Cardiac muscle cell (in vitro differentiated cells and primary cell): Measurements from ENCODE around the gene PRRX2. TPM values are rescaled to one million over a fixed set of nuclear protein-coding genes. Genes with fewer than 3 reads are reported as not detected.

ENCODE experiments used
- DNase-seq, 2 donors: peaks; one replicate each; pipeline versions ENCODE4 v3.0.0 to v3.0.0-alpha.2; 2010 to 2017; ENCODE audit warnings: low read depth in 1 of 2, low spot score in 1 of 2
- H3K27ac ChIP-seq: fragments of 200-600 bp; sonication (generic); 2 replicates; pipeline ENCODE4 v1.5.1; 2016
- H3K27me3 ChIP-seq: fragments of 200-600 bp; sonication (generic); 2 replicates; pipeline ENCODE4 v1.6.0; 2016; ENCODE audit warnings: control low read depth
- H3K36me3 ChIP-seq: fragments of 200-600 bp; sonication (generic); 2 replicates; pipeline ENCODE4 v1.5.1; 2016; ENCODE audit warnings: control low read depth
- H3K4me1 ChIP-seq: fragments of 200-600 bp; sonication (generic); 2 replicates; pipeline ENCODE4 v1.8.1; 2017; ENCODE audit warnings: low read depth, mild to moderate bottlenecking, mixed run types
- H3K4me3 ChIP-seq: fragments of 200-600 bp; sonication (generic); 2 replicates; pipeline ENCODE4 v1.5.1; 2016; ENCODE audit warnings: mild to moderate bottlenecking
- H3K9me3 ChIP-seq: fragments of 200-600 bp; sonication (generic); 2 replicates; pipeline ENCODE4 v1.5.1; 2017; ENCODE audit warnings: low read depth, mild to moderate bottlenecking, control low read depth
- polyA plus RNA-seq: library from polyadenylated mRNA; unstranded; fragments of >200 nt; fragmentation: Nextera tagmentation; extraction: Ambion mirVana; gene quantifications from 2 replicates; pipeline ENCODE4 v1.2.1, GENCODE V29; 2016
- total RNA-seq: library from RNA; depleted of rRNA; stranded (reverse); fragments of >200 nt; gene quantifications from 2 replicates; pipeline ENCODE4 v1.2.3, GENCODE V29; 2016
- TF ChIP-seq, protein P1 (sequence below): IDR thresholded peaks from 2 replicates; pipeline ENCODE4 v1.5.1; 2012; ENCODE audit warnings: low read depth, mild to moderate bottlenecking, low read length

PRRX2 gene
- total and polyA plus RNA-seq, 2 experiments from 2014 or later, result 3.0 to 10.2 TPM

DNA sequence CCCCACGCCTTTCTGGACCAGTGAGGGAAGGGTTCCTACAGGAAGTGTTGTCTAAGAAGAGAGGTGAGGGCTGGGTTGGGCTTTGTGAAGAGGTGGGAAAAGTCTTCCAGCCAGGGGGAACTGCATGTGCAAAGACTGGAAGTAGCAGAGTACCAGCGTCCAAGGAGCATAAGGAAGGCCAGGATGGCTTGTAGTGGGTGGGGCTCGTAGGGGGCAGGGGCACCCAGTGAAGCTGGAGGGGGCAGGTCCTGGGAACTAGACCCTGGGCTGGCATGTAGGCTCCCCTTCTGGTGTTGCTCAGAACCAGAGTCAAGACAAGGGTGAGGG, 20.4 kb downstream of the PRRX2 start:
- no peaks in the 10 kb centered on the region for H3K9me3 ChIP-seq
- no peak for DNase-seq
- no peaks in the 10 kb centered on the region for H3K36me3 ChIP-seq
- TF ChIP-seq, protein P1, sequence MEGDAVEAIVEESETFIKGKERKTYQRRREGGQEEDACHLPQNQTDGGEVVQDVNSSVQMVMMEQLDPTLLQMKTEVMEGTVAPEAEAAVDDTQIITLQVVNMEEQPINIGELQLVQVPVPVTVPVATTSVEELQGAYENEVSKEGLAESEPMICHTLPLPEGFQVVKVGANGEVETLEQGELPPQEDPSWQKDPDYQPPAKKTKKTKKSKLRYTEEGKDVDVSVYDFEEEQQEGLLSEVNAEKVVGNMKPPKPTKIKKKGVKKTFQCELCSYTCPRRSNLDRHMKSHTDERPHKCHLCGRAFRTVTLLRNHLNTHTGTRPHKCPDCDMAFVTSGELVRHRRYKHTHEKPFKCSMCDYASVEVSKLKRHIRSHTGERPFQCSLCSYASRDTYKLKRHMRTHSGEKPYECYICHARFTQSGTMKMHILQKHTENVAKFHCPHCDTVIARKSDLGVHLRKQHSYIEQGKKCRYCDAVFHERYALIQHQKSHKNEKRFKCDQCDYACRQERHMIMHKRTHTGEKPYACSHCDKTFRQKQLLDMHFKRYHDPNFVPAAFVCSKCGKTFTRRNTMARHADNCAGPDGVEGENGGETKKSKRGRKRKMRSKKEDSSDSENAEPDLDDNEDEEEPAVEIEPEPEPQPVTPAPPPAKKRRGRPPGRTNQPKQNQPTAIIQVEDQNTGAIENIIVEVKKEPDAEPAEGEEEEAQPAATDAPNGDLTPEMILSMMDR, result no peak
- no peak overlapping the region for H3K4me3 ChIP-seq
- no peaks in the 10 kb centered on the region for H3K27me3 ChIP-seq
- no peaks in the 10 kb centered on the region for H3K4me1 ChIP-seq
- H3K27ac ChIP-seq, result no peak overlapping the region

DNA sequence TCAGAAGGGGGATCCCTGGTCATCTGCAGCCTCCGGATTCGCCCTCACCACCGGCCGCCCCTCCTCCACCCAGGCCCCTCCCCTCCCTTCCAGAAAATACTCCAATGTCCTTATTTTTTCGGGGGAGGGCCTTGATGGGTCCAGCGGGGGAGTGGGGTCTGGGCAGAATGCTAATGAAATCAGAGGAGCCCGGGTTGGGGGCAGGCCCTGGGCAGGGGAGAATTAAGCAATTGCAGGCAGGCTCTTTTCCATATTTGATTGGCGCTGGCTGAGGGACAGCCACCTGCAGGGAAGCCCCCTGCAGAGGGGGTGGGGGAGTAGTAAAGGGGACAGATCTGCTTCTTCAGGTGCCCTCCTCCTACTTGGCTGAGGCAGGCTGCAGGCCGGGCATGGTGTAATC, 21.3 kb downstream of the PRRX2 start:
- H3K36me3 ChIP-seq, result no peaks in the 10 kb centered on the region
- no peak for DNase-seq
- no peaks in the 10 kb centered on the region for H3K9me3 ChIP-seq
- H3K27me3 ChIP-seq, result no peaks in the 10 kb centered on the region
- no peak overlapping the region for H3K27ac ChIP-seq
- TF ChIP-seq, protein P1, result no peak
- H3K4me3 ChIP-seq, result no peak overlapping the region
- no peaks in the 10 kb centered on the region for H3K4me1 ChIP-seq

DNA sequence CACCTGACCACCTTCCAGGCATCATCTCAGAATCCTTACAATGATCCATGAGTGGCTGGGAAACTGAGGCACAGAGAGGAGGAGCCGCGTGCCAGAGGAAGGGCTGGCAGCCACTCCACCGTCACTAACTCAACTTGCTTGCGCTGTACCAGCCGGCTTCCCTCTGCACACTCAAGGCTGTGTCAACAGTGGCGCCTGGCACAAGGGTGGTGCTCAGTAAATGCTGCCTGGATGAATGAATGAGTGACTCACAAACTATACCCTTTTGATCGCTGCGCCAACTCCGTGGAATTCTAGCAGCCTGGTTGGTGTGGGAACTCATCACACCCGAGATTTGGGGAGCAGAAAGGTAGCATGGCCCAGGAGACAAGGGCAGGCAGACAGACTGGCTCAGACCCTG, 21.9 kb downstream of the PRRX2 start:
- TF ChIP-seq, protein P1, result no peak
- Histone ChIP-seq H3K9me3 (no peaks in the 10 kb centered on the region), H3K4me3 (no peak overlapping the region), H3K27ac (no peak overlapping the region), H3K36me3 (no peaks in the 10 kb centered on the region), H3K4me1 (no peaks in the 10 kb centered on the region), H3K27me3 (no peaks in the 10 kb centered on the region)
- DNase-seq, result no peak

DNA sequence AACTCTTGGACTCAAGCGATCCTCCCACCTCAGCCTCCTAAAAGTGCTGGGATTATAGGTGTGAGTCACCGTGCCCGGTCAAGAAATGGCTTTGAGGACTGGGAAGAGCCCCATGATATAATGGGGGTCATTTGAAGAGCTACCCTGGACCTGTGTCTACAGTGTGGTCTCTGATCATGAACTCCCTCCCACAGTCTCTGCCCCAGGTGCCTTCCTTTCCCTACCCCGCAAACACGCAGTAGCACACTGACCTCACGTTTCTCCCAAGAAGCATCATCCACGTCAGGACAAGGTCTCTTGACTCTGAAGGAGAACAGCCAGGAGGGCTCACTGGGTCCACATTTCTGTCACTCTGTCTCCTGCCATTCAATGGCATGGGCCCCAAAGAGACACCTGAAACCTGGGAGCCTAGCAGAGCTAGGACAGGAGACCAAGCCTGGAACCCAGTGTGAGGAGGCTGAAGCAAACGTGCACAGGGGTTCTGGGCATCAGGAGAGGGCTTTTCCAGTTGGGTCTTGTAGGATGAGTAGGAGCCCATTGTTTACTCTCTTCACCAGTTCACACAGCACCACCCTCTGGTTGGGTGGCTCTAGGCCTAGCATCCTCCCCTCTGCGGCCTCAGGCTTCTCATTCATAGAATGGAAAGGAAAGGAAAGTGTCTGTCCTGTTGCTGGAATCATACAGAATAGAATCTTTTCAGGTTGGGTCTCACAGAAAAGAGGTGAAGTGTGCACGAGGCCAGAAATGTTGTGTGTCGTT, 23.0 kb downstream of the PRRX2 start:
- no peaks in the 10 kb centered on the region for H3K36me3 ChIP-seq
- no peak for DNase-seq
- H3K4me3 ChIP-seq, result no peak overlapping the region
- TF ChIP-seq, protein P1, result no peak
- H3K9me3 ChIP-seq, result no peaks in the 10 kb centered on the region
- no peaks in the 10 kb centered on the region for H3K27me3 ChIP-seq
- H3K27ac ChIP-seq, result no peak overlapping the region
- no peaks in the 10 kb centered on the region for H3K4me1 ChIP-seq

DNA sequence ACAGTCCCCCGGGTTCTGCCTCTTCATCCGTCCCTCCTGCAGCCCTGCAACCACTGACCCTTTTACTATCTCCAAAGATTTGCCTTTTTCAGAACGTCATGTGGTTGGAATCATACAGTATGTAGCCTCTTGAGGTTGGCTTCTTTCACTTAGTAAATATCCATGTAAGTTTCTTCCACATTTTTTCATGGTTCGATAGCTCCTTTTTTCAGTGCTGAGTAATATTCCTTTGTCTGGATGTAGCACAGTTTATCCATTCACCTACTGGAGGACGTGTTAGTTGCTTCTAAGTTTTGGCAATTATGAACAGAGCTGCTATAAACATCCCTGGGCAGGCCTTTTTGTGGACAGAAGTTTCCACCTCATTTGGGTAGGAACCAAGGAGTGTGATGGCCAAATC, 27.1 kb downstream of the PRRX2 start:
- no peak for DNase-seq
- TF ChIP-seq, protein P1, result no peak
- Histone ChIP-seq H3K4me1 (no peaks in the 10 kb centered on the region), H3K9me3 (no peaks in the 10 kb centered on the region), H3K4me3 (no peak overlapping the region), H3K36me3 (no peaks in the 10 kb centered on the region), H3K27me3 (no peaks in the 10 kb centered on the region), H3K27ac (no peak overlapping the region)
